ENCODE measurements around the gene TTLL12.

The TTLL12 gene

DNA sequence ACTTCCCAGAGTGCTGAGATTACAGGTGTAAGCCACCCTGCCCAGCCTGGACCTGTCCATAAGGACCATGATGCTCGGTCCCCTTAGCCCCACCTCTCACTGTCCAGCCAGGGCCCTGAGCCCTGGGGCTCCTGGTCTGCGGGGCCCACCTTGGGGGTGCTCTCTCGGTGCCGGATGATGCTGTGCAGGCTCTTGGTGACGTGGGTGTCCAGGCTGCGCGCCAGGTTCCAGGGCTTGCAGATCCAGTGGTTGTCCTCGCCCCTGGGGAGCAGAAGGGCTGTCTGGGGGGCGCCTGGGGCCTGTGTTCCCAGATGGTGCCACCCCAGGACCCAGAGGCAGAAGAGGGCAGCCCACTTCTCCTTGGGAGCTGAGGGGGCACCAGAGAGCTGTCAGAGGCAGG, 13.4 kb downstream of the TTLL12 start:
- H3K4me3 ChIP-seq (ENCODE audit: insufficient read depth, low read depth, low read length), result no peak overlapping the region
- 94 to 98% methylated on average over 9 of the region's 9 CpGs for WGBS, 2 experiments
- H3K27me3 ChIP-seq (ENCODE audit: control insufficient read depth, insufficient read depth, low read length, poor library complexity, severe bottlenecking), result no peaks in the 10 kb centered on the region
- H3K36me3 ChIP-seq (ENCODE audit: control insufficient read depth, insufficient read depth, low read length), result peaks cover 27% of the 10 kb centered on the region
- H3K4me1 ChIP-seq (ENCODE audit: control insufficient read depth, insufficient read depth, low read length), result no peaks in the 10 kb centered on the region
- no peaks in the 10 kb centered on the region for H3K9me3 ChIP-seq (ENCODE audit: control insufficient read depth, low read length)
- H3K27ac ChIP-seq (ENCODE audit: insufficient read depth, low read depth, low read length, poor library complexity, severe bottlenecking), result no peak overlapping the region

- Histone ChIP-seq H3K9me3 (ENCODE audit: control insufficient read depth, low read length) (no peaks in the 10 kb centered on the region), H3K27me3 (ENCODE audit: control insufficient read depth, insufficient read depth, low read length, poor library complexity, severe bottlenecking) (no peaks in the 10 kb centered on the region), H3K27ac (ENCODE audit: insufficient read depth, low read depth, low read length, poor library complexity, severe bottlenecking) (no peak overlapping the region), H3K4me1 (ENCODE audit: control insufficient read depth, insufficient read depth, low read length) (no peaks in the 10 kb centered on the region), H3K36me3 (ENCODE audit: control insufficient read depth, insufficient read depth, low read length) (peaks cover 25% of the 10 kb centered on the region), H3K4me3 (ENCODE audit: insufficient read depth, low read depth, low read length) (no peak overlapping the region)
- 96% methylated on average over 19 of the region's 19 CpGs for WGBS, 2 experiments
These were observed 14.7 kb downstream of the TTLL12 start for GRCh38 chr22:43172191-43172590.

GRCh38 chr22:43171607-43172006, 15.3 kb downstream of the TTLL12 start:
- Histone ChIP-seq H3K27me3 (ENCODE audit: control insufficient read depth, insufficient read depth, low read length, poor library complexity, severe bottlenecking) (no peaks in the 10 kb centered on the region), H3K27ac (ENCODE audit: insufficient read depth, low read depth, low read length, poor library complexity, severe bottlenecking) (no peak overlapping the region), H3K36me3 (ENCODE audit: control insufficient read depth, insufficient read depth, low read length) (peaks cover 25% of the 10 kb centered on the region), H3K9me3 (ENCODE audit: control insufficient read depth, low read length) (no peaks in the 10 kb centered on the region), H3K4me1 (ENCODE audit: control insufficient read depth, insufficient read depth, low read length) (no peaks in the 10 kb centered on the region), H3K4me3 (ENCODE audit: insufficient read depth, low read depth, low read length) (no peak overlapping the region)
- 95 to 96% methylated on average over 12 of the region's 12 CpGs for WGBS, 2 experiments

DNA sequence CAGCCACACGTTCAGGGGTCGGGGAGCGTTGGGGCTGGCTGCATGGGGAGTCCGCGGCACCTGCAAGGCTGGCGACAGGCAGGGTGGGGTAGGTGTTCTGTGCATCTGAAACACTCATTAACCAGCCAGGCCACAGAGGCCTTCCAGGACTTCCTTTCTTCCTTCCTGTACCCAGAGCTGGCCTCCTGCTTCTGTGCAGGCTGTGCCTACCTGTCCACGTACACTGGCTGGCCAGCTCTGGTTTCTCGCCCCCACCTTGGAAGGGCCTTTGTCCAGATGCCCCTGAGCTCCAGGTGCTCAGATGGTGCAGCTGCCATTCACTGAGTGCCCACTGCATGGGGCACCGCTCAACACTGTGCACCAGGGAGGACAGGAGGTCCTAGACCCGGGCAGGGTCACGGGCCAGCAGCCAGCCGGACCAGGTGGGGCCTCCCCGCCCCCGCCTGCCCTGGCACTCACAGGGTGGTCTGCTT, 15.9 kb downstream of the TTLL12 start:
- H3K4me1 ChIP-seq (ENCODE audit: control insufficient read depth, insufficient read depth, low read length), result no peaks in the 10 kb centered on the region
- 90 to 91% methylated on average over 14 of the region's 14 CpGs for WGBS, 2 experiments
- H3K9me3 ChIP-seq (ENCODE audit: control insufficient read depth, low read length), result no peaks in the 10 kb centered on the region
- H3K36me3 ChIP-seq (ENCODE audit: control insufficient read depth, insufficient read depth, low read length), result peaks cover 25% of the 10 kb centered on the region
- no peak overlapping the region for H3K27ac ChIP-seq (ENCODE audit: insufficient read depth, low read depth, low read length, poor library complexity, severe bottlenecking)
- no peak overlapping the region for H3K4me3 ChIP-seq (ENCODE audit: insufficient read depth, low read depth, low read length)
- H3K27me3 ChIP-seq (ENCODE audit: control insufficient read depth, insufficient read depth, low read length, poor library complexity, severe bottlenecking), result no peaks in the 10 kb centered on the region

DNA sequence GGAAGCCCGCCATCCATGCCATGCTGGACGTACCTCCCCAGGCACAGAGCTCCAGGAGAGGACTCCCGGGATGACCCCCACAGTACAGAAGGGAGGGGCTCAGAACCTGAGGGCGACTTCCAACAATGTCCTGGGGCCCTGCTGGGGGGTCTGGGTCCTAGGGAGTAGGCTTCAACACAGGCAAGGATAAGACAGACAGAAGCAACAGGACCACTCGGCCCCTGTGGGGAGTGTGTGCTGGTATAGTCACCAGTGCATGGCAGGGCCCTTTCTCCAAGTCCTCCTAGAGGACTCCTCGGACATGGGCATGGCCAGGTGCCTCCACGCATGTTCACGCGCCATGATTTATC, 16.8 kb downstream of the TTLL12 start:
- Histone ChIP-seq H3K4me1 (ENCODE audit: control insufficient read depth, insufficient read depth, low read length) (no peaks in the 10 kb centered on the region), H3K27ac (ENCODE audit: insufficient read depth, low read depth, low read length, poor library complexity, severe bottlenecking) (no peak overlapping the region), H3K27me3 (ENCODE audit: control insufficient read depth, insufficient read depth, low read length, poor library complexity, severe bottlenecking) (no peaks in the 10 kb centered on the region), H3K4me3 (ENCODE audit: insufficient read depth, low read depth, low read length) (no peak overlapping the region), H3K36me3 (ENCODE audit: control insufficient read depth, insufficient read depth, low read length) (peaks cover 24% of the 10 kb centered on the region), H3K9me3 (ENCODE audit: control insufficient read depth, low read length) (no peaks in the 10 kb centered on the region)
- 90 to 94% methylated on average over 9 of the region's 9 CpGs for WGBS, 2 experiments

DNA sequence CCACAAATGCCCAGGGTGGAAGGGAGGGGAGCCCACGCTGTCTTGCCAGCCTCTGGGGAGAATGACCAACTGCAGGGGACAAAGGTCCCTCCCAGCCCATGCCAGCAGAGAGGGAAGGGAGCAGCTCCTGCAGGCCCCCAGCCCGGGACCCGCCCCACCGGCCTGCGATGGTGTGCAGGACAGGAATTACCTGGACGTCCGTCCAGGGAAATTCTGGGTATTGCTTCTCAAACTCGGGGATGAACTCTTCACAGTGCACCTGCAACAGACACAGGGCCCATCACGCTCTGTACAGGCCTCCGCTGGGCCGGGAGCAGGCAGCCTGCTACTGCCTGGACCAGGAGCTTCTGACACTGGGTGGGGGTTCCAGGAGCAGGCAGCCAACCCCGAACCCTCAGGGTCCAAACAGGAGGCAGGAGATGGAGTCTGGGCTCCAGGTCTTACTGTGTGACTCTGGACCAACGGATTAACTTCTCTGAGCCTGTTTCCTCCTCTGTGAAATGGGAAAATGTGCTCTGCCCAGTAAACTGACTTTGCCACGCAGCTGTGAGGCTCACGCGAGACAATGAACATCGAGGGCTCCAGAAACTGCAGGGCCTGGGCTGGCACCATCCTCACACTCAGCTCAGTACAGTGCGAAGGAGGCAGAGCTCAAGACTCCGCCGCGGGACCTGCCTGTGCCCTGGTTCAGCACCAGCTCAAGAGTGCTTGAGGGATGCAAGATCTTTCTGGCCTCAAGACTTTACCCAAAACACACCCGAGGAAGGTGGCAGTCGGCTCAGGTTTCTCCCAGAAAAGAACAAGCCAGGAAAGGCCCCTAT, 17.4 kb downstream of the TTLL12 start:
- H3K4me3 ChIP-seq (ENCODE audit: insufficient read depth, low read depth, low read length), result no peak overlapping the region
- H3K27ac ChIP-seq (ENCODE audit: insufficient read depth, low read depth, low read length, poor library complexity, severe bottlenecking), result no peak overlapping the region
- H3K4me1 ChIP-seq (ENCODE audit: control insufficient read depth, insufficient read depth, low read length), result no peaks in the 10 kb centered on the region
- H3K36me3 ChIP-seq (ENCODE audit: control insufficient read depth, insufficient read depth, low read length), result peaks cover 19% of the 10 kb centered on the region
- no peaks in the 10 kb centered on the region for H3K27me3 ChIP-seq (ENCODE audit: control insufficient read depth, insufficient read depth, low read length, poor library complexity, severe bottlenecking)
- H3K9me3 ChIP-seq (ENCODE audit: control insufficient read depth, low read length), result no peaks in the 10 kb centered on the region
- WGBS, 2 experiments, result 92 to 93% methylated on average over 23 of the region's 23 CpGs

GRCh38 chr22:43168471-43169309, 18.2 kb downstream of the TTLL12 start:
- Histone ChIP-seq H3K36me3 (ENCODE audit: control insufficient read depth, insufficient read depth, low read length) (peaks cover 11% of the 10 kb centered on the region), H3K9me3 (ENCODE audit: control insufficient read depth, low read length) (no peaks in the 10 kb centered on the region)
- 95% methylated on average over 25 of the region's 25 CpGs for WGBS, 2 experiments

GRCh38 chr22:43167001-43167589, 19.8 kb downstream of the TTLL12 start:
- Histone ChIP-seq H3K27ac (ENCODE audit: insufficient read depth, low read depth, low read length, poor library complexity, severe bottlenecking) (no peak overlapping the region), H3K4me1 (ENCODE audit: control insufficient read depth, insufficient read depth, low read length) (no peaks in the 10 kb centered on the region), H3K4me3 (ENCODE audit: insufficient read depth, low read depth, low read length) (no peak overlapping the region), H3K27me3 (ENCODE audit: control insufficient read depth, insufficient read depth, low read length, poor library complexity, severe bottlenecking) (no peaks in the 10 kb centered on the region), H3K36me3 (ENCODE audit: control insufficient read depth, insufficient read depth, low read length) (peaks cover 7% of the 10 kb centered on the region), H3K9me3 (ENCODE audit: control insufficient read depth, low read length) (no peaks in the 10 kb centered on the region)
- WGBS, 2 experiments, result 94 to 97% methylated on average over 19 of the region's 19 CpGs

More at GRCh38 chr22:43168471-43169309, 18.2 kb downstream of the TTLL12 start:
- no peak overlapping the region for H3K27ac ChIP-seq (ENCODE audit: insufficient read depth, low read depth, low read length, poor library complexity, severe bottlenecking)
- H3K4me3 ChIP-seq (ENCODE audit: insufficient read depth, low read depth, low read length), result no peak overlapping the region
- H3K27me3 ChIP-seq (ENCODE audit: control insufficient read depth, insufficient read depth, low read length, poor library complexity, severe bottlenecking), result no peaks in the 10 kb centered on the region
- H3K4me1 ChIP-seq (ENCODE audit: control insufficient read depth, insufficient read depth, low read length), result no peaks in the 10 kb centered on the region

DNA sequence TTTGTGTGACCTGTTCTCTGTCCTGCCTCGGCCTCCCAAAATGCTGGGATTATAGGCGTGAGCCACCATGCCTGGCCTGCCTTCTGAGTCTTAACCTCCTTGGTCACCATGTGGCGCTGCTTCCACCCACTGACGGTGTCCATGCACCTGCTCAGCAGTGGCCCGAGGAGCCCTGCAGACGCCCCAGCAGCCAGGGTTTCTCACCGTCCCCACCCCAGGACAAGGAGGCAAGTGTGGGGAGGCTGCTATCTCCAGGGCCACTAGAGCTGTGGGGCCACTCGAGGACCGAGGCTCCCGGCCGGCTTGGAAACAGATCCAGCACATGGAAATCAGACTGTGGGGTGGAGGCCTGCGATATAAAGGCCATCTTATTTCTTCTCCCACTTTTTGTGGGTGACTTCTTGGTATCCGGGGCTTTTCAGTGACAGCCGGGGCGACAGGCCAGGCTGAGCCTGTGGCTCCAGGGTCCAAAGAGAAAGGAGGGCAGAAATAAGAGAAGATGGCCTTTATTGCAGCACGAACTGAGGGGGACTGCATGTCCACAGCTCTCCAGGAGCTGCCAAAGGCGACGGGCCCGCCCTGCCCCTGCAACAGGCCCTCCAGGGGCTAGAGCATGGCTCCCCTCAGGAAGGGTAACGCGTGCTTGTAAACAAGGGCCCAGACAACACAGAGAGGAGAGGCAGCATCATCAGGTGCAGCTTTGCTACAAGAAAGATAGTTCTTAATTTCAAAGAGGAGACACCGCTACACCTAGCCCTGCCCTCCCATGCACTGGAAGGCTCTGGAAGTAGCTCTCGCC, 20.6 kb downstream of the TTLL12 start:
- H3K27ac ChIP-seq (ENCODE audit: insufficient read depth, low read depth, low read length, poor library complexity, severe bottlenecking), result no peak overlapping the region

More for the DNA sequence above, 20.6 kb downstream of the TTLL12 start:
- peaks cover 7% of the 10 kb centered on the region for H3K36me3 ChIP-seq (ENCODE audit: control insufficient read depth, insufficient read depth, low read length)
- no peaks in the 10 kb centered on the region for H3K4me1 ChIP-seq (ENCODE audit: control insufficient read depth, insufficient read depth, low read length)
- no peaks in the 10 kb centered on the region for H3K9me3 ChIP-seq (ENCODE audit: control insufficient read depth, low read length)
- H3K27me3 ChIP-seq (ENCODE audit: control insufficient read depth, insufficient read depth, low read length, poor library complexity, severe bottlenecking), result no peaks in the 10 kb centered on the region
- no peak overlapping the region for H3K4me3 ChIP-seq (ENCODE audit: insufficient read depth, low read depth, low read length)
- WGBS, 2 experiments, result 90% methylated on average over 23 of the region's 23 CpGs

Measured in ectodermal cell (in vitro differentiated cells).